Neural cell (in vitro differentiated cells): ENCODE measurements around the gene FURIN. TPM values are rescaled to one million over a fixed set of nuclear protein-coding genes. Genes with fewer than 3 reads are reported as not detected.

Experiments
- H2AFZ ChIP-seq: fragments of 200-600, 300-800 bp; sonication (generic), shearing (Covaris generic); 2 replicates; pipeline ENCODE4 v1.6.0; 2014; ENCODE audit warnings: low read depth, mild to moderate bottlenecking, antibody characterized with exemption, low read length, moderate library complexity
- H3F3A ChIP-seq: fragments of 200-600 bp; shearing (Covaris generic); 2 replicates; pipeline ENCODE4 v1.6.1; 2016; ENCODE audit warnings: mild to moderate bottlenecking, moderate library complexity, mixed read lengths, antibody characterized with exemption, low read length; ENCODE audit not compliant: insufficient read depth, poor library complexity, severe bottlenecking
- H3K27ac ChIP-seq: fragments of 200-600, 300-800 bp; sonication (generic), shearing (Covaris generic); 2 replicates; pipeline ENCODE4 v1.5.1; 2014; ENCODE audit warnings: mild to moderate bottlenecking, low read length, moderate library complexity
- H3K27me3 ChIP-seq: fragments of 300-800, 200-600 bp; sonication (generic), shearing (Covaris generic); 2 replicates; pipeline ENCODE4 v1.6.0; 2014; ENCODE audit warnings: mild to moderate bottlenecking, low read depth, low read length, moderate library complexity; ENCODE audit not compliant: insufficient read depth
- H3K36me3 ChIP-seq: fragments of 300-800, 200-600 bp; sonication (generic), shearing (Covaris generic); 2 replicates; pipeline ENCODE4 v1.5.1; 2014; ENCODE audit warnings: mild to moderate bottlenecking, antibody characterized with exemption, low read length, moderate library complexity; ENCODE audit not compliant: insufficient read depth
- H3K4me2 ChIP-seq: fragments of 300-800, 200-600 bp; sonication (generic), shearing (Covaris generic); 2 replicates; pipeline ENCODE4 v1.6.0; 2014; ENCODE audit warnings: mild to moderate bottlenecking, low read length
- H3K4me3 ChIP-seq: fragments of 300-800, 200-600 bp; sonication (generic), shearing (Covaris generic); 2 replicates; pipeline ENCODE4 v1.5.1; 2014; ENCODE audit warnings: mild to moderate bottlenecking, low read length, moderate library complexity
- H3K79me2 ChIP-seq: fragments of 200-600 bp; shearing (Covaris generic); replicated peaks from 2 replicates; pipeline ENCODE4 v1.6.0; 2014; ENCODE audit warnings: mild to moderate bottlenecking, low read length, moderate library complexity; ENCODE audit not compliant: insufficient read depth
- H3K9ac ChIP-seq: fragments of 300-800, 200-600 bp; sonication (generic), shearing (Covaris generic); 2 replicates; pipeline ENCODE4 v1.6.1; 2016; ENCODE audit warnings: mild to moderate bottlenecking, low read length, mixed read lengths
- H3K9me2 ChIP-seq: fragments of 200-600 bp; shearing (Covaris generic); 2 replicates; pipeline ENCODE4 v1.6.1; 2016; ENCODE audit warnings: mild to moderate bottlenecking, low read length, mixed read lengths; ENCODE audit not compliant: insufficient read depth
- H3K9me3 ChIP-seq: fragments of 200-600, 300-800 bp; sonication (generic), shearing (Covaris generic); 2 replicates; pipeline ENCODE4 v1.6.1; 2016; ENCODE audit warnings: mild to moderate bottlenecking, mixed run types, low read length, moderate library complexity, mixed read lengths
- H4K20me1 ChIP-seq: fragments of 200-600 bp; shearing (Covaris generic); 2 replicates; pipeline ENCODE4 v1.6.1; 2016; ENCODE audit warnings: mild to moderate bottlenecking, mixed run types; ENCODE audit not compliant: insufficient read depth
- CTCF ChIP-seq: fragments of 450-650 bp; IDR thresholded peaks from 2 replicates; pipeline ENCODE4 v1.5.1; 2014; ENCODE audit warnings: antibody characterized with exemption, mild to moderate bottlenecking, moderate library complexity; ENCODE audit not compliant: poor library complexity, severe bottlenecking
- EP300 ChIP-seq: fragments of 450-650 bp; conservative IDR thresholded peaks from 2 replicates; pipeline ENCODE4 v1.6.1; 2014; ENCODE audit warnings: antibody characterized with exemption, mild to moderate bottlenecking, moderate library complexity; ENCODE audit not compliant: poor library complexity, severe bottlenecking
- EZH2 ChIP-seq: fragments of 200-600, 300-800 bp; shearing (Covaris generic), sonication (generic); IDR thresholded peaks from 2 replicates; pipeline ENCODE4 v1.6.1; 2014; ENCODE audit warnings: antibody characterized with exemption, low read length, borderline replicate concordance, mild to moderate bottlenecking; ENCODE audit not compliant: insufficient read depth, poor library complexity, severe bottlenecking
- MXI1 ChIP-seq: fragments of 450-650 bp; conservative IDR thresholded peaks from 2 replicates; pipeline ENCODE4 v1.6.1; 2014; ENCODE audit warnings: antibody characterized with exemption, mild to moderate bottlenecking; ENCODE audit not compliant: poor library complexity, severe bottlenecking
- POLR2AphosphoS5 ChIP-seq: IDR thresholded peaks from 2 replicates; pipeline ENCODE4 v1.6.1; 2012
- RAD21 ChIP-seq: fragments of 450-650 bp; conservative IDR thresholded peaks from 2 replicates; pipeline ENCODE4 v1.6.1; 2014; ENCODE audit warnings: antibody characterized with exemption, mild to moderate bottlenecking, moderate library complexity
- REST ChIP-seq: IDR thresholded peaks from 2 replicates; pipeline ENCODE4 v1.6.1; 2012; ENCODE audit warnings: borderline replicate concordance
- SMC3 ChIP-seq: fragments of 450-650 bp; conservative IDR thresholded peaks from 2 replicates; pipeline ENCODE4 v1.6.1; 2014; ENCODE audit warnings: antibody characterized with exemption, mild to moderate bottlenecking, moderate library complexity; ENCODE audit not compliant: poor library complexity
- TAF1 ChIP-seq: IDR thresholded peaks from 2 replicates; pipeline ENCODE4 v1.6.1; 2012; ENCODE audit warnings: low read depth
- polyA plus RNA-seq: library from polyadenylated mRNA; depleted of rRNA; stranded (reverse); fragments of >200 nt; gene quantifications from 2 replicates; pipeline ENCODE4 v1.2.3, GENCODE V29; 2014

The FURIN gene
- polyA plus RNA-seq, 1 donor from 2014 or later, result 4.3 TPM

GRCh38 chr15:90865702-90866101 is 2.7 kb upstream of the FURIN start:
- Histone ChIP-seq H4K20me1 (no peaks in the 10 kb centered on the region), H2AFZ (no peak overlapping the region), H3K4me2 (no peak overlapping the region), H3K4me3 (no peak overlapping the region), H3K27me3 (no peaks in the 10 kb centered on the region), H3K9ac (no peak overlapping the region), H3K36me3 (no peaks in the 10 kb centered on the region), H3F3A (no peaks in the 10 kb centered on the region), H3K79me2 (no peaks in the 10 kb centered on the region), H3K27ac (no peak overlapping the region), H3K9me3 (no peaks in the 10 kb centered on the region), H3K9me2 (no peaks in the 10 kb centered on the region)
- TF ChIP-seq REST, result no peak
- TF ChIP-seq POLR2AphosphoS5, result no peak
- no peak for TF ChIP-seq EP300
- no peak for TF ChIP-seq RAD21

- no peak overlapping the region for H2AFZ ChIP-seq
- no peaks in the 10 kb centered on the region for H3K9me3 ChIP-seq
- no peaks in the 10 kb centered on the region for H3K79me2 ChIP-seq
- H3K9ac ChIP-seq, result no peak overlapping the region
- no peak overlapping the region for H3K4me2 ChIP-seq
- no peaks in the 10 kb centered on the region for H3K36me3 ChIP-seq
- no peak overlapping the region for H3K27ac ChIP-seq
- no peaks in the 10 kb centered on the region for H3K27me3 ChIP-seq
- H3K4me3 ChIP-seq, result no peak overlapping the region
- H4K20me1 ChIP-seq, result no peaks in the 10 kb centered on the region
- no peaks in the 10 kb centered on the region for H3K9me2 ChIP-seq
- TF ChIP-seq RAD21 (no peak), SMC3 (no peak), CTCF (no peak), EZH2 (no peak), MXI1 (no peak), EP300 (no peak), TAF1 (no peak), POLR2AphosphoS5 (no peak), REST (no peak)
- H3F3A ChIP-seq, result no peaks in the 10 kb centered on the region
Measured at GRCh38 chr15:90866161-90866715, 2.1 kb upstream of the FURIN start.
